Gastroesophageal sphincter (tissue), 3 donors: ENCODE measurements around the gene DNM3.

Experiments used
- EP300 ChIP-seq: sonication (generic); formaldehyde crosslinking; IDR thresholded peaks from one replicate; pipeline ENCODE4 v1.6.1; 2017; ENCODE audit warnings: antibody characterized with exemption, mild to moderate bottlenecking
- POLR2A ChIP-seq, 2 donors: fragments of 450-650 bp; IDR thresholded peaks; one replicate each; pipeline ENCODE4 v1.6.1; 2017; ENCODE audit warnings: antibody characterized with exemption in 2 of 2, mild to moderate bottlenecking in 2 of 2, moderate library complexity in 1 of 2
- POLR2AphosphoS5 ChIP-seq: sonication (generic); formaldehyde crosslinking; IDR thresholded peaks from one replicate; pipeline ENCODE4 v1.6.1; 2017; ENCODE audit warnings: antibody characterized with exemption
- TF ChIP-seq, protein P1 (sequence below), 4 experiments: fragments of 200-600 bp in 2 of 4; fragments of 450-650 bp in 2 of 4; sonication (generic) in 1 of 4; IDR thresholded peaks; one replicate each; pipeline ENCODE4 v1.5.1; 2017 to 2019; ENCODE audit warnings: antibody characterized with exemption in 4 of 4, mild to moderate bottlenecking in 2 of 4, moderate library complexity in 2 of 4

DNA sequence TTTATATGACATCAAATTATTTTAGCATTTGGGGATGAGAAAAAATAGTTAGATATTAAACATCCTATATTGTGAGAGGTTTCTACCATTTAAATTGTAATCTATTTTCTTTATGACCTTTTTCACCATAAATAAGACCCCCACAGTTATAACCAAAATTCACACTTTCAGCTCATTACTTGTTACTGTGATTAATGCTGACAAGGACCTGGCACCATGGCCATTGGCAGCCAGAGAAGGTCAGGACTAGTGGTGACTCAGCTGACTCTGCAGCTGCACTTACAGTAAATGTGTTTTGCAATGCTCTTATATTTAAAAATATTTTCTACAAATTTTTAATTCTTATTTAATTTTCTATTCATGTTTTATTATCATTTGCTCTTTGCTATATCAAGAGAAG, 445.9 kb downstream of the DNM3 start:
- TF ChIP-seq, protein P1, sequence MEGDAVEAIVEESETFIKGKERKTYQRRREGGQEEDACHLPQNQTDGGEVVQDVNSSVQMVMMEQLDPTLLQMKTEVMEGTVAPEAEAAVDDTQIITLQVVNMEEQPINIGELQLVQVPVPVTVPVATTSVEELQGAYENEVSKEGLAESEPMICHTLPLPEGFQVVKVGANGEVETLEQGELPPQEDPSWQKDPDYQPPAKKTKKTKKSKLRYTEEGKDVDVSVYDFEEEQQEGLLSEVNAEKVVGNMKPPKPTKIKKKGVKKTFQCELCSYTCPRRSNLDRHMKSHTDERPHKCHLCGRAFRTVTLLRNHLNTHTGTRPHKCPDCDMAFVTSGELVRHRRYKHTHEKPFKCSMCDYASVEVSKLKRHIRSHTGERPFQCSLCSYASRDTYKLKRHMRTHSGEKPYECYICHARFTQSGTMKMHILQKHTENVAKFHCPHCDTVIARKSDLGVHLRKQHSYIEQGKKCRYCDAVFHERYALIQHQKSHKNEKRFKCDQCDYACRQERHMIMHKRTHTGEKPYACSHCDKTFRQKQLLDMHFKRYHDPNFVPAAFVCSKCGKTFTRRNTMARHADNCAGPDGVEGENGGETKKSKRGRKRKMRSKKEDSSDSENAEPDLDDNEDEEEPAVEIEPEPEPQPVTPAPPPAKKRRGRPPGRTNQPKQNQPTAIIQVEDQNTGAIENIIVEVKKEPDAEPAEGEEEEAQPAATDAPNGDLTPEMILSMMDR (IDR thresholded peaks at IDR 0.05), result no peak
- no peak for TF ChIP-seq POLR2A (IDR thresholded peaks at IDR 0.05)
- TF ChIP-seq EP300, result no peak
- TF ChIP-seq POLR2AphosphoS5, result peak; percentile 84
